Measurements from ENCODE around the gene PDZRN3. TPM values are rescaled to one million over a fixed set of nuclear protein-coding genes. Genes with fewer than 3 reads are reported as not detected.

Gene PDZRN3
- total RNA-seq, 1 donor from 2014 or later, result 23.9 TPM

GRCh38 chr3:73493543-73494308 lies 131.0 kb downstream of the PDZRN3 start:
- no peaks in the 10 kb centered on the region for H3K9me3 ChIP-seq
- DNase-seq (no peak), ATAC-seq (no peak)
- H3K4me3 ChIP-seq, result no peak overlapping the region
- intact Hi-C loops (cut with DNase I), result no loop called here
- no peak overlapping the region for H3K27ac ChIP-seq
- no peak for TF ChIP-seq CTCF (IDR thresholded peaks at IDR 0.05)
- H3K27me3 ChIP-seq, result no peaks in the 10 kb centered on the region
- no peaks in the 10 kb centered on the region for H3K36me3 ChIP-seq
- peaks cover 8% of the 10 kb centered on the region for H3K4me1 ChIP-seq

- Histone ChIP-seq H3K4me1 (peaks cover 8% of the 10 kb centered on the region), H3K27ac (no peak overlapping the region), H3K27me3 (no peaks in the 10 kb centered on the region), H3K4me3 (no peak overlapping the region), H3K9me3 (no peaks in the 10 kb centered on the region), H3K36me3 (no peaks in the 10 kb centered on the region)
- TF ChIP-seq CTCF (IDR thresholded peaks at IDR 0.05), result no peak
- intact Hi-C loops (cut with DNase I), result no loop called here
- ATAC-seq, result no peak
- DNase-seq, result no peak
Observed at GRCh38 chr3:73492186-73492585, 132.6 kb downstream of the PDZRN3 start.

- intact Hi-C loops (cut with DNase I), result no loop called here
- no peak for TF ChIP-seq CTCF (IDR thresholded peaks at IDR 0.05)
- Histone ChIP-seq H3K36me3 (no peaks in the 10 kb centered on the region), H3K9me3 (no peaks in the 10 kb centered on the region), H3K4me3 (no peak overlapping the region), H3K27ac (peak overlapping the region; percentile 36), H3K27me3 (no peaks in the 10 kb centered on the region), H3K4me1 (peaks cover 11% of the 10 kb centered on the region)
- DNase-seq (no peak), ATAC-seq (no peak)
Observed at GRCh38 chr3:73491287-73491662, 133.5 kb downstream of the PDZRN3 start.

GRCh38 chr3:73490453-73491286 lies 134.1 kb downstream of the PDZRN3 start:
- TF ChIP-seq CTCF (IDR thresholded peaks at IDR 0.05), result no peak
- no peaks in the 10 kb centered on the region for H3K9me3 ChIP-seq
- H3K27ac ChIP-seq, result peak overlapping the region; percentile 36
- no peaks in the 10 kb centered on the region for H3K36me3 ChIP-seq
- H3K4me3 ChIP-seq, result no peak overlapping the region
- H3K27me3 ChIP-seq, result no peaks in the 10 kb centered on the region
- intact Hi-C loops (cut with DNase I), result no loop called here
- DNase-seq (no peak), ATAC-seq (peak; percentile 92)
- peaks cover 17% of the 10 kb centered on the region for H3K4me1 ChIP-seq

GRCh38 chr3:73485877-73486330 lies 138.8 kb downstream of the PDZRN3 start:
- no peak overlapping the region for H3K4me3 ChIP-seq
- TF ChIP-seq CTCF (IDR thresholded peaks at IDR 0.05), result no peak
- H3K9me3 ChIP-seq, result no peaks in the 10 kb centered on the region
- intact Hi-C loops (cut with DNase I), result no loop called here
- no peaks in the 10 kb centered on the region for H3K36me3 ChIP-seq
- DNase-seq, result no peak
- H3K4me1 ChIP-seq, result peaks cover 13% of the 10 kb centered on the region
- no peak for ATAC-seq
- H3K27ac ChIP-seq, result no peak overlapping the region
- no peaks in the 10 kb centered on the region for H3K27me3 ChIP-seq
